ENCODE measurements around the gene TTC24.
"Not testable (repeated sequence)": the region's sequence is repeated elsewhere in the genome, so short reads cannot be mapped to it uniquely, and the experiment has no call there.

The TTC24 gene

GRCh38 chr1:156579472-156579871, at the start of gene TTC24:
Gene TTC24 (plus strand): TSS chr1:156579723. CDS start chr1:156581365, 1,642 bp downstream.
- no peak for DNase-seq (ENCODE audit: low spot score)

- DNase-seq (ENCODE audit: low spot score), result no peak
Observed at GRCh38 chr1:156530006-156530405, 49.5 kb upstream of the TTC24 start.

GRCh38 chr1:156532374-156532773, 47.1 kb upstream of the TTC24 start:
- no peak for DNase-seq (ENCODE audit: low spot score)

GRCh38 chr1:156533568-156534220, 45.8 kb upstream of the TTC24 start:
- DNase-seq (ENCODE audit: low spot score), result no peak

GRCh38 chr1:156534424-156535060, 45.0 kb upstream of the TTC24 start:
- no peak for DNase-seq (ENCODE audit: low spot score)

GRCh38 chr1:156537027-156537426, 42.5 kb upstream of the TTC24 start:
- no peak for DNase-seq (ENCODE audit: low spot score)

GRCh38 chr1:156538711-156539440, 40.6 kb upstream of the TTC24 start:
- DNase-seq (ENCODE audit: low spot score), result no peak

- DNase-seq (ENCODE audit: low spot score), result no peak
Observed at GRCh38 chr1:156539818-156540355, 39.6 kb upstream of the TTC24 start.

GRCh38 chr1:156540955-156541354, 38.6 kb upstream of the TTC24 start:
- DNase-seq (ENCODE audit: low spot score), result peak; percentile 34

- no peak for DNase-seq (ENCODE audit: low spot score)
Observed at GRCh38 chr1:156543066-156543465, 36.5 kb upstream of the TTC24 start.

- DNase-seq (ENCODE audit: low spot score), result no peak
Observed at GRCh38 chr1:156544592-156545102, 34.9 kb upstream of the TTC24 start.

- no peak for DNase-seq (ENCODE audit: low spot score)
Observed at GRCh38 chr1:156546267-156546666, 33.3 kb upstream of the TTC24 start.

GRCh38 chr1:156547434-156547833, 32.1 kb upstream of the TTC24 start:
- no peak for DNase-seq (ENCODE audit: low spot score)

GRCh38 chr1:156547982-156548381, 31.5 kb upstream of the TTC24 start:
- DNase-seq (ENCODE audit: low spot score), result no peak

GRCh38 chr1:156549390-156549789, 30.1 kb upstream of the TTC24 start:
- DNase-seq (ENCODE audit: low spot score), result no peak

GRCh38 chr1:156549831-156550230, 29.7 kb upstream of the TTC24 start:
- DNase-seq (ENCODE audit: low spot score), result no peak

- no peak for DNase-seq (ENCODE audit: low spot score)
Observed at GRCh38 chr1:156550346-156550745, 29.2 kb upstream of the TTC24 start.

GRCh38 chr1:156551066-156551643, 28.4 kb upstream of the TTC24 start:
- DNase-seq (ENCODE audit: low spot score), result no peak

GRCh38 chr1:156551869-156552268, 27.7 kb upstream of the TTC24 start:
- DNase-seq (ENCODE audit: low spot score), result no peak

- no peak for DNase-seq (ENCODE audit: low spot score)
Observed at GRCh38 chr1:156552518-156552917, 27.0 kb upstream of the TTC24 start.

GRCh38 chr1:156552937-156553336, 26.6 kb upstream of the TTC24 start:
- not testable (repeated sequence) for DNase-seq (ENCODE audit: low spot score)

- no peak for DNase-seq (ENCODE audit: low spot score)
Observed at GRCh38 chr1:156553860-156554485, 25.6 kb upstream of the TTC24 start.

Data from hepatic stellate cell (primary cell).